ENCODE measurements around the gene PYGB.

- TF ChIP-seq SUZ12 (IDR thresholded peaks at IDR 0.05; ENCODE audit: extremely low read depth, insufficient read depth, insufficient read length) = no peak
- no peak for TF ChIP-seq YY1 (IDR thresholded peaks at IDR 0.05; ENCODE audit: insufficient read depth, insufficient read length)
Observed at GRCh38 chr20:25310921-25311728, 63.2 kb downstream of the PYGB start.

Data from NT2/D1 (cell line).